HG03565 (cell line): ENCODE data around the gene ADAMTS6.

ENCODE experiments used
- ATAC-seq: cut with Tn5 transposase; IDR thresholded peaks from one replicate; pipeline ENCODE4 v1.9.1; 2021; ENCODE audit warnings: mild to moderate bottlenecking, moderate library complexity; ENCODE audit not compliant: unreplicated experiment

Gene ADAMTS6

GRCh38 chr5:65113771-65114170 lies 367.9 kb downstream of the ADAMTS6 start:
- ATAC-seq: no peak

- no peak for ATAC-seq
Observed at GRCh38 chr5:65111961-65112658, 369.6 kb downstream of the ADAMTS6 start.

- ATAC-seq: no peak
Observed at GRCh38 chr5:65108786-65109743, 372.7 kb downstream of the ADAMTS6 start.

DNA sequence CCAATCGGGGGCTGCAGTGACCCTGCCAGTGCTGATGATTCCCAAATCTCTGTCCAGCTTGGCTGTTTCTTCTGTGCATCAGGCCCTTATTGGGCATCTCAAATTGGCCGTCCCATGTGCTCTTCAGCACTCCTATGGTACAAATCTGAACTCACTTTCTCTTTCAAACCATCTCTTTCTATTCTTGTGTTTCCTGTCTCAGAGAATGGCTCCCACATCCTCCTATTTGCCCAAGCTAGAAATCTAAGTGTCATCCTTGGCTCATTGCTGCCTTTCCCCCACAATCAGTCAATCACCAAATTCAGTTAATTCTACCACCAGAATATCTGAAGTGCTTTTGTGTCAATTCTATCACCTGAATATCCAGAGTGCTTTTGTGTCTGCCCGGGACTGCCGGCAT lies 376.4 kb downstream of the ADAMTS6 start:
- ATAC-seq: peak; percentile 43

DNA sequence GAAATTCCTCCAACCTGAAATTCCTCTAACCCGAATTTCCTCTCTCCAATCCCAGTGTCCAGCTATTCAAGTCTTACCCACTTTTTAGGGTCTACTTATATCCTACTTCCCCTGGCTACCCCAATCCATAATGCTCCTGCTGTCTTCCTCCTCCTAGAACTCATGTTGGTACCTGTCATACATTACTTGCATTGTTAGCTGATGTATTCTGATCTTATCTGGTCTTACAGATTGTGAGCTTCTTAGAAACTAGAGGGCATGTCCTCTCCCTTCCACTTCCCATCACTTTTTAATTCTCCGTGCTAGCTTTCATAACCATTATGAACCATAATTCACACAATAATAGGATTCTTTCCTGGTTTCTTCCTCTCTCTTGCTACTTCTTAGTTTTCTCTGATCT lies 376.9 kb downstream of the ADAMTS6 start:
- ATAC-seq: no peak

DNA sequence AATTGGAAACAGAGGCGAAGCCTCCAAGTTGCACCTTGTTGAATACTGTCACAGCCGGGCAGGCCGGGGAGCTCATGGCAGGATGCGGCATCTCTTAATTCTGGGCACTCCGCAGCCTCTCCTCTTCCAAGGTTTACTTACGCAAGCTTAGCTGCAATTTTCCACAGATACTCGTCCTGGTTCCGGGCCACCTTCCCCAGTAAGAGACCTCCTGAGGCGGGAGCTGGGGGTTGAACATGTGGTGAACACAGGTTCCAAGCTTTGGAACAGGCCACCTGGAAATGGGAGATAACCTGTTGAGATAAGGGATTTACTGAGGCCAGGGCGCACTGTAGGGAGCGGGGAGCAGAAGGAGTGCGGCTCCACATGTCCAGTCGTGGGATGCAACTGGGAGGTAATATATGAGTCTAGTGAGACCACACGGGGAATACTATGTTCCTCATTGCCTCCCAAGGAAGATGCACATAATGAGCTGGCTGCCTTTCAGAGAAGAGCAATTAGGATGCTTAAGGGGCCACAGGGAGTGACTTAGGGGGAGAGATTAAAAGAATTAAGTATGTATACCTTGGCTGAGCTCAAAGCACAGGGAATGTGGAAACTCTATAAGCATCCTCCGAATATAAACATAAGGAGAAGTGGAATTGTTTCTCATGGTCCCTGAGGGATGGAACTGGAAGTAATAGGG lies 377.8 kb downstream of the ADAMTS6 start:
- no peak for ATAC-seq

- peak; percentile 34 for ATAC-seq
Observed at GRCh38 chr5:65102976-65103711, 378.6 kb downstream of the ADAMTS6 start.

GRCh38 chr5:65102371-65102975 lies 379.2 kb downstream of the ADAMTS6 start:
- no peak for ATAC-seq

DNA sequence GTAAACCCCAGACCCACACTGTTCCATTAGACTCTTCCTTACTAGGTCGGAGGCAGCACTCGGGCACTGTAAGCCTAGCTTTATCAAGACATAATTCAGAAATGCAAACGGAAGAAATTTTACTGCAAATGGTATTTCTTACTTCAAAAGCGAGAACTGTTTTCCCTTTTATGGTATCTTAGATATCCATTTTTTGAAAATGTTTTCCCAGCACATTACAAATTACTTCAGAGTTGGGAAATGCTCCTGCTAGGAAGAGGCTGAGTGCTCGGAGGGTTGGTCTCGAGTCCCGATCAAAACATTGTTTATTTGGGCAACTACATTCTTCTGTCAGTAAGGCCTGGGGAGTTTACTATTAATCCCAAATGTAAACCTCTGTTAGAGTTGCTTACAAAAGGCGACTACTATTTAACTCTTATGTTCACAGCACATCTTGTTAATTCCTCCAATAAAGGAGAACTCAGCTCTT lies 380.1 kb downstream of the ADAMTS6 start:
- ATAC-seq: no peak

- no peak for ATAC-seq
Observed at GRCh38 chr5:65100911-65101631, 380.6 kb downstream of the ADAMTS6 start.
